GM19025 (cell line): ENCODE data around the gene MEP1B.
"Not testable (repeated sequence)": the region's sequence is repeated elsewhere in the genome, so short reads cannot be mapped to it uniquely, and the experiment has no call there.

Experiments used
- ATAC-seq: cut with Tn5 transposase; IDR thresholded peaks from one replicate; pipeline ENCODE4 v1.9.1; 2021; ENCODE audit warnings: mild to moderate bottlenecking, low read depth, moderate library complexity; ENCODE audit not compliant: unreplicated experiment

The MEP1B gene

DNA sequence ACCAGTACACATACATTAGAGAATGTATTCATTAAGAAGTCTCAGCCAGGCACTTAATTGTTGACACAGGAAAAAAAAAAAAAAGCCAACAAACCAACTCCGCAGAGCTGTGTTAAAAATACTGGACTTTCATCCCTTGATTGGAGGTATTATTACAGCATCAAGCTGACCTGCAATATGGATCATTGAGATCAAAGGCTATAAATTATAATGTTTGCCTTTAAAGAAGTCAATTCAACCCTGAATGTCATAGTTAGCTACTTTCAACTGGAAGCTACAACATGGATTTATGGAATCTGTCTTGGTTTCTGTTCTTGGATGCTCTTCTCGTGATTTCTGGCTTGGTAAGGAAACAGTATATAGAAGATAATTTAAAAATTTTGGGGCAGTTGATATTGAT, at the start of gene MEP1B:
TSS of gene MEP1B (plus strand) at position 250 of the 400 bp plus-strand sequence. CDS start at position 282, 32 bp downstream.
- no peak for ATAC-seq

DNA sequence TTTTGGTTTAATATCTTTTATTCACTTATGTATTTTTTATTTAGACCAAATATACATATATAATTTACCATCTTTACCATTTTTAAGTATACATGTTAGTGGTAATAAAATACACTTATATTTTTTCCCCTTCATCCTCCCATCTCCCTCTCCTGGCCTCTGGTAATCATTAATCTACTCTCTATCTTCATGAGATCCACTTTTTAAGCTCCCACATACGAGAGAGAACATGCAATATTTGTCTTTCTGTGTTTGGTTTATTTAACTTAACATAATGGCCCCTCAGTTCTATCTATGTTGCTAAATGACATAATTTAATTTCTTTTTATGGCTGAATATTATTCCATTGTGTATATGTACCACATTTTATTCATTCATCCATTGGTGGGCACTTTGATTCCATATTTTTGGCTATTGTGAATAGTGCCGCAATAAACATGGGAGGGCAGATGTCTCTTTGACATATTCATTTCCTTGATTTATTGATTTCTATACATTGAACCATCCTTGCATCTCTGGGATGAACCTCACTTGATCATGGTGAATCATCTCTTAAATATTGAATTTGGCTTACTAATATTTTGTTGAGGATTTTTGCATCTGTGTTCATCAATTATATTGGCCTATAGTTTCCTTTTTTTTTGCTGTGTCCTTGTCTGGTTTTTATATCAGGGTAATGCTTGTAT, 41.5 kb upstream of the MEP1B start:
- ATAC-seq = no peak

DNA sequence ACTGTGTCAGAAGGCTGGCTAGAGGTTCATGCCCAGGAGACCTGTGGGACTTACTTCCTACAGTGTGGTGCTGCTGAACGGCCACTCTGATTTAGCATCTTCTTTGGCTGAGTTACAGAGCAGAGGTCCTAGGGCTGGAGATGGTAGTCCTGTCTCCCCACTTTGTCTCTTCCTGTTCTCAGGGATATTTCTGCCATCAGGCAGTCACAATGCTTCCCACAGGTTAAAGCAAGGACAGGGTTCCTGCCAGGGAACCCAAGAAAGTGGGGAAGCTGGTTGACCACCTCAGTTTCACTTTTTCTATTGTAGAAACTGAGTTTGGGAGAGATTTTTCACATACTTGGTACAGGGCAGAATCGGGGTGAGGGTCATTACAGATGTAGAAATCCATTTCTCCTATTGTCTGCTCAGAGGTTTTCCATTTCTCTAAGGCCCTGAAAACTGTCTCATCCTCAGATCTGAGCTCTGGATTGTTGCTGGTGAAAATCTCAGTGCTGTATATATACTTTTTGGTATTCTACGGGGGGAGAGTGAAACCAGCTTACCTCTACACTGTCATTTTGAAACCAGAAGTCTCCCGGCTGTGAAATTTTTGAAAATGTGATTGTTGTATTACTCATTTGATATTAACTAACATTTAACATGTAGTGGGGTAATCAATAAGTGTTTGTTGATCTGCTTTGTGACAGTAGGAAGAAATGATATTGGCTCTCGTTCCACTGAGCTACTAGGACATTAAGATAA, 37.0 kb upstream of the MEP1B start:
- no peak for ATAC-seq

DNA sequence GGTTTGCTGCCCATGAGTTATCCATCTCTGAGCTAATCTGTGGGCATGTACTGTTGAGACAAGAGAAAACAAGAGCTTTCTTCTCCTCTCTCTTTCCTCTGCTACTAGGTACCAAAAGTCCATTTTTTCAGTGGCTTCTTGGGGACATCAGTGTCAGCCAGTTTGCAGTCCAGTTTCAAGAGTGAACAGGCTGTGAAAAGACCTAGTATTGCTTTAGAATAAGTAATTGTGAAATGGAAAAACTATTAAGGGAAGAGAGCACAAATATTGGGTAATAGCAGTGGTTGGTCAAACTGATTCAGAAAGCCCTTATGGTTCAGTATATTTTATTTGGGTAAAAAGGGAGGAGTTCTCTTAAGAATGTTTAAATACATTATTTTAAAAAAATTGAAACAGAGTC, 33.0 kb upstream of the MEP1B start:
- no peak for ATAC-seq

DNA sequence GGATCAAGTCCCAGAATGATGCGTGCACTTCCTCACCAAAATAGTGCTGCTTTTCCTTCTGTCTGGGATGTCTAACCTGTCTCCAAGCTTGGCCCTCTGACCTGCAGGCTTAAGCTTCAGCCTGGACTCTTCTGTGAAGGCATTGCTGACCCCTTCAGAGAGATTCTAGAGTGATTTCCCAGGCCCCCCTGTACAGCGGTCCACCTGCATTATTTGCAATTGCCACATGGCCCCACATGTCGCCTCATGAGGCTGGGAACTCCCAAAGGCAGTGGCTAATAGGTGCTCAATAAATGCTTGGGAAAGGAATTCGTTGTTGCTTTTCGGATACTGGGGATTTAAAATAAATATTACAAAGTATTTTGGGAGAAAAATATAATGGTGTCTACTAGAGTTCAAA, 32.3 kb upstream of the MEP1B start:
- ATAC-seq = no peak

DNA sequence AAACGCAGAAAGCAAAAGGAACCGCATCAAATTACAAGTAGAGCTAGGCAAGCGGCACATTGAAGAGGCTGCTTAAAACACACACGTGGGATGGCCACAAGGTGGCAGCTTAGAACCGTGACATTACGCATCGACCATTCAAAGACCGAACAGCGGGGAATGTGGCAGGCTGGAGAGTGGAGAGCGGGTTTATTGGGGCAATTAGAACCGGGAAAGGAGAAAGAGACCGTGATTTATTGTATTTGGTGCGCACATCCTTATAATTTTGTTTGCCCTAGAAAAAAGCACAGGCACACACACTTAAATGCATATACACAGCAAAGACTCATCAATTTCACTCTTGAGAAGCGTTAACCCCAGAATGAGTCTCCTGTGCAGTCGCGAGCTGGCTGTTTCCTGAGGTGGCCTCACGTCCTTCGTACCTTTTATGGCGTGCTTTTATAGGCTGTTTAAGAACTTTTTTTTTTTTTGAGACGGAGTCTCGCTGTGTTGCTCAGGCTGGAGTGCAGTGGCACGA, 31.7 kb upstream of the MEP1B start:
- peak; percentile 92 for ATAC-seq

DNA sequence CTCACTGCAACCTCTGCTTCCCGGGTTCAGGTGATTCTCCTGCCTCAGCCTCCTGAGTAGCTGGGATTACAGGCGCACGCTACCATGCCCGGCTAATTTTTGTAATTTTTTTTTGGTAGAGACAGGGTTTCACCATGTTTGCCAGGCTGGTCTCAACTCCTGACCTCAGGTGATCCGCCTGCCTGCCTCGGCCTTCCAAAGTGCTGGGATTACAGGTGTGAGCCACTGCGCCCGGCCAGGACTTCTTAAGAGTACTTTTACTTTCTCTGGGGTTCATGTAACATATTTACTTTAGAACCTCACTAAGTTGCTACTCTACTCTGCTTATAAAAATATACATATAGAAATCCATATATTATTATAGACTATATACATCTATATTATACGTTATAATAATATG, 31.2 kb upstream of the MEP1B start:
- not testable (repeated sequence) for ATAC-seq

DNA sequence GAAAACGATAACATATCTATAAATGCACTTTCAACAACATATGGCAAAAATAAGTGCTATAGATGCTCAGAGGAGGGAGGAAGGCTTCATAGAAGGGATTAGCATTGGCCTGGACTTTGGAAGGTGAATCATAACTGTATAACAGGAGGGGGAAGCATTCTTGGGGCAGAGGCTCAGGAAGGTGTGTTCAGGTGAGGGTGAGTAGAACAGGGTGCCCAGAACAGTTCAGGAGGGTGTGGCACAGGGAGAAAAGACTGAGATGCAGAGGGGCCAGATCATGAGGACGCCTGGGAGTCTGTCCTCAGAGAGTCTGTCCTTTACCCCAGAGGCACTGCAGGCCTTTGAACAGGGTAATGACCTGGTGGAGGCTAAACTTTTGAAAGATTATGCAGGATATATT, 29.3 kb upstream of the MEP1B start:
- ATAC-seq = no peak

DNA sequence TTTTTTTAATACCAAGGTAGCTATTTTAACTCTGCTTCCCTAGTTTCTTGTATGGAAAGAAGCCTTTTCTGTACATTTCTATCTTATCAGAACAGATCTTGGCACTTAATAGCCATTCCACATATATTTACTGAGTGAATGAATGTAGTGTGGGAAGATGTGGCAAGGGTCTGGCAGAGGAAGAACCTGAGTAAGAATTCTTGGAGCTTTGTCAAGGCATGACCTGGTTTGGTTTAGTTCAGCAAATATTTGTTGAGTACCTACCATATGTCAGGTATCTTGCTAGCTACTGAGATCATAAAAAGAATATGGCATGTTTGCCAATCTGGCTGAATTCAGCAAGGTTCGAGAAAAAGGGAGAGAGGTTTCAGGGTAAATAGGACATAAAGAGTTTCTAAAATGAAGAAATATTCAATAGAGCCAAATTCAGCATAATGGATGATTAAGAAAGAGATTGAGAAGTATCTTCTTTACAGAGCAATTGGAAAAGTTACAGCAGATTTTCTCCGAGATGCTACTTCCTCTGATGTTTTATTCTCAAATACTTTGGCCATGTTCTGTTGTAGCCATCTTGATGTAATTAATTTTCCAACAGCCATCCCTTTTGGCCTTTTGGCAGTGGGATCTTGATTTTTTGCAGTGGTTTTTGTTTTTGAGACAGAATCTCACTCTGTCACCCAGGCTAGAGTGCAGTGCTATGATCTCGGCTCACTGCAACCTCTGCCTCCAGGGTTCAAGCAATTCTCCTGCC, 21.7 kb upstream of the MEP1B start:
- no peak for ATAC-seq

DNA sequence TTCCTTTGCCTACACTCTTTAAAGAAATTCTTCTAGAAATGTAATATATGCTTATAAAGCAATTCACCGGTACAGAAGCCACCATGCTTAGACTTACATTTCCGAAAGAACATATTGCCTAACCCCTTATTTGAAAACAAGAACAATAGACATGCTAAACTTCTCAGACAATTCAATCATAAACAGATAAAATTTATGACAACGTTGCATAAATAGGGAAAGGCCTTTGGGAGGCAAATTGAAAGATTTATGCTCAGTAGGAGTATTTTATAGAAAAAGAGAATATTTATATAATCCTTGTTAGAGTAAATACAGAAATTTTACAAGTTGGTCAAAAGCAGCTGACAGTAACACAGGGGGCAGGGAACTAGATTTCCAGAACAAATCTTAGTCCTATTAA, 16.2 kb upstream of the MEP1B start:
- no peak for ATAC-seq

DNA sequence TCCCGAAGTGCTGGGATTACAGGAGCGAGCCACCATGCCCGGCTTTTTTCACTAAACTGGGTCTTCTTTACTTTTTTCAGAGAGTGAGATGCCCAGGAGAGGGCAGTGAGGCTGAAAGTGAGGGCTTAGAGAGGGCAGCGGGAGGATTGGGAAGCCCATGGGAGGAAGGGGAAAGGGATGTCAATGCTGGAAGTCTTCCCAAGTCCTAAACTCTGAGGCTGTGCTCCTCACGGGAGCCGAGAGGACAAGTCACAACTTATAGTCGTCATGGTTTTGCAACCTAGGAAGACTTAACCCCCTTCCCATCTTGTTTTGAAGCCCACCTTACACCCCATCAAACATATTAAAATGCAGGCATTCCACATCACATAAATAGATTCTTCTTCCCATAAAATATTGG, 15.1 kb upstream of the MEP1B start:
- ATAC-seq = no peak

DNA sequence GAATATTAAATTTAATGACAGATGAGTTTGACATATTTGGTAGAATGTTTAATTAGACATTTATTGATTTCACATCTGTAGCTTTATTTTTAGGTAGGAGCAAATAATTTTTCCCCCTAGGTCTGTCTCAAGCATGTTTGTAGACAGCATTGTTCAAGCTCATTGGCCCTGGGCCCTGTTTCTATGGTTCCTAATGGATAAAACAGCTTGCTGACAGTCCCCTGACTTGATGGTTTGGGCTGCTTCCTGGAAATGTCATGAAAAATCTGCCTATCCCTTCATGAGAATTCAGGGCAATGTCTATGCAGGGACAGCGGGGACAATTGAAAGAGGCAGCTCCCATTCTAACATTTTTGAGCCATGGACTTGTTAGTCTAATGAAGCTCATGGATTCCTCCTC, 14.6 kb upstream of the MEP1B start:
- ATAC-seq = no peak

DNA sequence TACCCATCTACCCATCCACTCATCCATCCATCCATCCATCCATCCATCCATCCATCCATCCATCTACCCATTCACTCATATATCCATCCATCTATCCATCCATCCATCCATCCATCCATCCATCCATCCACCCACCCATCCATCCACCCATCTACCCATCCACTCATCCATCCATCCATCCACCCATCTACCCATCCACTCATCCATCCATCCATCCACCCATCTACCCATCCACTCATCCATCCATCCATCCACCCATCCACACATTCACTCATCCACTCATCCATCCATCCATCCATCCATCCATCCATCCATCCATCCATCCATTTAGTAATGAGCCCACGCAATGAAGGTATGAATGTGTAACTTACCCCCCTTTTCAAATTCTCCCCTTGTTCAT, 13.1 kb upstream of the MEP1B start:
- ATAC-seq = not testable (repeated sequence)

DNA sequence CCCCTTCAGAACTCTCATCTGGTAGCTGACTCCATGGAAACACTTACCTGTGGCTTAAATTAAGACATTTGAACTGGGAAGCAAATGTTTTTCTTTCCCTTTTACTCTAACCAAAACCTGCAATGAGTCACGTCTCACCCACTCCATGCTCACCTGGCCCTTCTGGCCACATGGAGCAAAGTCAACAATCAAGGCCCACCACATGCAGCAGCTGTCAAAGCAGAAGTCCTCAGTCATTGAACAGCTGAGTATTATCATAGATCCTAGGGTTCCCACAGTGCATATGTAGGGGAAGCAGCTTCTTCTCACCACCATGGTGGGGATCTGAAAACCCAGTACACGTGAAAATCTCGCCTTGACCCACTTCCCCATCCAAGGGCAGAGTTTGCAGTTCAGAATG, 12.3 kb upstream of the MEP1B start:
- no peak for ATAC-seq

DNA sequence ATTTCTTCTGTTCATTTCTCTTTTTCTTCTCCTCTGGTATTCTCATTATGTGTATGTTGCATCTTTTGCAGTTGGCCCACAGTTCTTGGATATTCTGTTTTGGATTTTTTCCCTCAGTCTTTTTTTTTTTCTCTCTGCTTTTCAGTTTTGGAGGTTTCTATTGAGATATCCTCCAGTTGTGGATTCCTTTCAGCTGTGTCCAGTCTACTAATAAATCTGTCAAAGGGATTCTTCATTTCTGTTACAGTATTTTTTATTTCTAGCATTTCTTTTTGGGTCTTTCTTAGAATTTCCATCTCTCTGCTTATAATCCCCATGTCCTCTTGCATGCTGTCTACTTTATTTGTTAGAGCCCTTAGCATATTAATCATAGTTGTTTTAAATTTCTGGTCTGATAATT, 6.3 kb upstream of the MEP1B start:
- ATAC-seq = no peak

DNA sequence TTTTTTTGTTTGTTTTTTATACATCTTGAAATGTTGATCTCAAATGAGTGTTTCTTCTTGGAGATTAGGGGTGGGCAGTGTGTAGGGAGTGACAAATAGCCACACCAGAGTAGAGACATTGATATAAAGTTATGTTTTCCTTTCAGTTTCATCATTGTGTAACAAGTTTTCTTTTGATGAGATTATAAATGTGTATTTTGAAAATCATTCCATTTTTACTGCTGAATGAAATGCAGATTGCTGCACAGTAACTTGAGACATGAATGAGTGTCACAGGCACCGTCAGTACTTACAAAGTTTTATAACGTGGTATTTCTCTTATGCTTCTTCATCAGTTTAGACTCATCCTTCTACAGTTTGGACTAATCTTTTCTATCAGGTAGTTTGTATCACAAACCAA, 370 bp downstream of the MEP1B start:
- no peak for ATAC-seq

DNA sequence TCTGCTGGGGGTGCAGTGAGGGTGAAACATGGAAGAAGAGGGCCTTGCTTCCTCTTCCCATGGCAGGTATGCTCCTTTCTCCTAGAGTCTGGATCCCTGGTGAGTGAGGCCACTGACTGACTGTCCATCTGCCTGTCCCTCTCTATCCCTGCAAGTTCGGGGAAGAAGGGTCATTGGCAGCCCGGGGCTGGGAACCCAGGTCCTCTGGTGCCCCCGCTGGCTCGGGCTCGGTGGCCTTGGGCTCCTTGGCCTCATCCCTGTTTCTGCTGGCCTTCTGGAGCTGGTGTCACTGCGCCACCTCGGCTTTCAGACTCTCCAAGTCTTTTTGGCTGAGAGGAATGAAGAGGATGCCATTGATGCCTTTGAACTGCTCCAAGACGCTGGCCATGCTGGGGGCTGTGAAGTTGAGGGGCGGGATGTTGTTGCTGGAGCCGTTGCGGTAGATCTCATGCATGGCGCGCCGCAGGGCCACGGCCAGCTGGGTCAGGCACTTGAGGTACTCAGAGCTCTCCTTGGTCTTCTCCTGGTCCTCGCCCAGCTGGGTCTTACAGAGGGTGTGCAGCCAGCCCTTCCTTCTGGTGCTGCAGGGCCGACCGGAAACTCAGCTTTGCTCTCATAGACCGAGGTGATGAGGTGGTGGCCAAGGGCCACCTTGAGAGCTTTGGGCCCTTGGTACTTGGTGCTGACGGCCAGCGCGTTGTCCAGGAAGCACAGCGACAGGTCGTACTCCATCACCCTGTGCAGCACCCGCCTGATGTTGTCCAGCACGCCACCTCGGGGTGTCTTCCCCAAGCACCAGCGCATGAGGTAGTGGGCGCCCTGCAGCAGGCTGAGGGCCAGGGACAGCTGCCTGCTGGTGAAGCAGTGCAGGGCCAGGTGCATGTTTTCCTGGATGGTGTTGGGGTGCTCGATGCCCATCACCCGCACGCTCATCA, 6.3 kb downstream of the MEP1B start:
- no peak for ATAC-seq

DNA sequence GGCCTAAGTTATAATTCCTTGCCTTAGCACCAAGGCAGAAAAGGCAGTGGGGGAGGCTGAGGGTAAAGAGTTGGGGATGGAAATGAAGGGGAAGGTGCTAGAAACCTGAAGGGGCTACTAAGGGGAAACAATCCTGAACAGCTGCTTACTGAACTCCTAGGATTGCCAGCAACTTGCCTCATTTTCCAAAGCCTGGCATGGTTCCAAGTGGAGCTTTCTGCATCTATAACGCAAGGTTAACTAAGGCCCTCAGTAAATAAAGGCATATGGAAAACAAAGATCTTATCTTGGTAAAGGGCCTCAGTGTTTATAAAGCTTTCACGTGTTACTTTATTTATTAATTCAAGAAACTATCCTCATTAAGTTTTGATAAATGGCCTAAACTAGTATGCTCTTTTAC, 10.9 kb downstream of the MEP1B start:
- ATAC-seq = no peak

DNA sequence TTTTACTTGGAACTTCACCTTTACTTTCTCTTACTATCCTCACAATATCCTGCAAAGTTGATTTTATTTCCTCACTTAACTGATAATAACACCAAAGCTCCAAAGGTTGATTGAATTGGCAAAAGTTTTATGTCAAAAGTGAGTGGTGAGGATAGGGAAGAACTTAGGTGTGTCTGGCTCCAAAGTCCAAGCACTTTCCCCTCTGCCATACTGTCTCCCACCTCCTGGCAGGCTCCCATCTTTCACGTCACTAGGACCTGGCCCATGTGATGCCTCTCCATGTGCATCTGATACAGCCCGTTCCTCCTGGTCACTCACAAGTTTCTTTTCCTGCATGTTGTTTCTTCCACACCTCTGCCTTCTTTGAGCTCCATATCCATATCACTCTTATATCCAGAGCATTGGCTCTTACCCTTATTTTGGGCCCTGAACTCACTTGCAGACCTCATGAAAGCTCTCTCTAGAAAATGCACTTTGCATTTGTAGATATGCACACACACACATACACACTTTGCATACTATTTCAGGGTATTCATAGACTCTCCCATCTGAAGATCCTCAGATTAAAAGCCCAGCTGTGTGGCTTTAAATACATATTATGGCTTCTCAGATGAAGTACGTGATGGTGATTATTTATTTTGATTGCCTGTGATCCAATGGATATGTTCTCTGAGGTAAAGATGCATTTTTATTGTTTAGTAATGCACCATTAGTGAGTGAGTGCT, 12.3 kb downstream of the MEP1B start:
- ATAC-seq = no peak

DNA sequence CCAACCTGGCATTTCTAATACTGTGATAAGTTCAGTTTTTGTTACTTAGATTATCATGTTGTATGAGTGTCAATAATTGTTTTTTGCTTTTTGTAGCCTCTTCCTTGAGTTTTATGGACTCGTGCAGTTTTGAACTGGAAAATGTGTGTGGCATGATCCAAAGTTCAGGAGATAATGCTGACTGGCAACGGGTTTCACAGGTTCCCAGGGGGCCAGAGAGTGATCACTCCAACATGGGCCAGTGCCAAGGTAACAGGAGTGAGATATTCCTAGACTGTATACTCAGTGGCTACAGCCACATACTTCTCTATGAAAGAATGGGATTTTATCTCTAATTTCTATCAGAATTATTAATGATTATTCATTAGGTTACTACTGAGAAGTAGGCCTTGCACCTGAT, 18.2 kb downstream of the MEP1B start:
- ATAC-seq = no peak
